ENCODE measurements around the gene RP9. TPM values are rescaled to one million over a fixed set of nuclear protein-coding genes. Genes with fewer than 3 reads are reported as not detected.

Gene RP9
- total and polyA plus RNA-seq, 2 of the 13 experiments (the other 11 are each of a cell fraction or from before 2014, with no cell fraction given): 14.2 to 18.6 TPM

DNA sequence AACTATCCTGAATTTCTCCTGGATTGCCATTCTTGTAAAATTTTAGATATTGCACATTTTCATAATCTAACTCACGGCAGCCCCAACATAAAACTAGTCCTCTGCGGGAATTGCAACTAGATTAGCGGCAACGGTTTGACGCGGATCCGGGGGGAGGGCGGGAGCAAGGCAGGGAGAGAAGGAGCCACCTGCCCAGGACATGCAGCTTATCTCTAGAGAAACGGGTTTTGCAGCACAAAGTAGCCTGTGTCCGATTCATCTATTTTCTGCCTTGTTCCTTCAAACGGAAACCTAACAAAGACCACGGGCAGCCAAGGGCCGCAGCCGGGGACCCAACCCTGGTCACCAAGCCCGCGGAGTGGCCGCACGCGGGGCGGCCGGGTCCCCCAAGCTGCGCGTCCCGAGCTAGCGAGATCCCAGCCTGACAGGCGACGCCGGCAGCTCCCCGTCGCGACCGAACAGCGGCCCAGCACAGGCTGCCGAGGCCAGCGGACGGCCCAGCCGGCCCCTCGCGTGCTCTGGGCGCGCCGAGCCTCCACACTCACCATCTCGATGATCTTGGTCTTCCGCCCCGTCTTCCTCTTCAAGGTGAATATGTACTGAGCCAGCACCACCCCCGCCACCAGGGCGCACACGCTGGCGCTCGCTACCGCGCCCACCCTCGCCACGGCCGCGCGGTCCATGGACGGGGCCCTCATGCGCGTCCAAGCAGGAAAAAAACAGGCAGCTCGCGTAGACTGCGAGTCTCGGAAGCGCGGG lies 47.0 kb downstream of the RP9 start, which contains the start of gene NT5C3A (continued):
- TF ChIP-seq MYC (CRISPR knock-in tag; IDR thresholded peaks at IDR 0.05; ENCODE audit: borderline replicate concordance) (peak; percentile 90), SAFB2 (CRISPR knock-in tag; IDR thresholded peaks at IDR 0.05; ENCODE audit: borderline replicate concordance, low read depth) (peak; percentile 58), KLF15 (CRISPR knock-in tag; IDR thresholded peaks at IDR 0.05; ENCODE audit: borderline replicate concordance) (no peak), ZNF280D (CRISPR knock-in tag; IDR thresholded peaks at IDR 0.05) (no peak), HNF1A (IDR thresholded peaks at IDR 0.05; ENCODE audit: low read depth) (no peak), HNF1A (CRISPR knock-in tag; IDR thresholded peaks at IDR 0.05; ENCODE audit: borderline replicate concordance) (no peak; the same call in 1 of the 2 replicates), HNRNPL (IDR thresholded peaks at IDR 0.05; ENCODE audit: low read depth, low read length) (no peak), SPEN (CRISPR knock-in tag; IDR thresholded peaks at IDR 0.05; ENCODE audit: low read depth) (no peak), CENPT (CRISPR knock-in tag; IDR thresholded peaks at IDR 0.05; ENCODE audit: low read depth) (no peak), ZNF572 (CRISPR knock-in tag; IDR thresholded peaks at IDR 0.05) (no peak), ZNF335 (CRISPR knock-in tag; IDR thresholded peaks at IDR 0.05) (no peak), PAF1 (CRISPR knock-in tag; IDR thresholded peaks at IDR 0.05) (no peak), ZIK1 (CRISPR knock-in tag; IDR thresholded peaks at IDR 0.05; ENCODE audit: borderline replicate concordance, low read depth) (no peak)
- TF ChIP-seq, protein P1, sequence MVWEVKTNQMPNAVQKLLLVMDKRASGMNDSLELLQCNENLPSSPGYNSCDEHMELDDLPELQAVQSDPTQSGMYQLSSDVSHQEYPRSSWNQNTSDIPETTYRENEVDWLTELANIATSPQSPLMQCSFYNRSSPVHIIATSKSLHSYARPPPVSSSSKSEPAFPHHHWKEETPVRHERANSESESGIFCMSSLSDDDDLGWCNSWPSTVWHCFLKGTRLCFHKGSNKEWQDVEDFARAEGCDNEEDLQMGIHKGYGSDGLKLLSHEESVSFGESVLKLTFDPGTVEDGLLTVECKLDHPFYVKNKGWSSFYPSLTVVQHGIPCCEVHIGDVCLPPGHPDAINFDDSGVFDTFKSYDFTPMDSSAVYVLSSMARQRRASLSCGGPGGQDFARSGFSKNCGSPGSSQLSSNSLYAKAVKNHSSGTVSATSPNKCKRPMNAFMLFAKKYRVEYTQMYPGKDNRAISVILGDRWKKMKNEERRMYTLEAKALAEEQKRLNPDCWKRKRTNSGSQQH (CRISPR knock-in tag; IDR thresholded peaks at IDR 0.05; ENCODE audit: low read depth): 0 out of 2 replicates have a peak, but pooled peaks have one; percentile 75
- TF ChIP-seq, protein P2, sequence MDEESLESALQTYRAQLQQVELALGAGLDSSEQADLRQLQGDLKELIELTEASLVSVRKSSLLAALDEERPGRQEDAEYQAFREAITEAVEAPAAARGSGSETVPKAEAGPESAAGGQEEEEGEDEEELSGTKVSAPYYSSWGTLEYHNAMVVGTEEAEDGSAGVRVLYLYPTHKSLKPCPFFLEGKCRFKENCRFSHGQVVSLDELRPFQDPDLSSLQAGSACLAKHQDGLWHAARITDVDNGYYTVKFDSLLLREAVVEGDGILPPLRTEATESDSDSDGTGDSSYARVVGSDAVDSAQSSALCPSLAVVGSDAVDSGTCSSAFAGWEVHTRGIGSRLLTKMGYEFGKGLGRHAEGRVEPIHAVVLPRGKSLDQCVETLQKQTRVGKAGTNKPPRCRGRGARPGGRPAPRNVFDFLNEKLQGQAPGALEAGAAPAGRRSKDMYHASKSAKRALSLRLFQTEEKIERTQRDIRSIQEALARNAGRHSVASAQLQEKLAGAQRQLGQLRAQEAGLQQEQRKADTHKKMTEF (CRISPR knock-in tag; IDR thresholded peaks at IDR 0.05): peak; percentile 46; the same call in 1 of the 2 replicates
- TF ChIP-seq, protein P3, sequence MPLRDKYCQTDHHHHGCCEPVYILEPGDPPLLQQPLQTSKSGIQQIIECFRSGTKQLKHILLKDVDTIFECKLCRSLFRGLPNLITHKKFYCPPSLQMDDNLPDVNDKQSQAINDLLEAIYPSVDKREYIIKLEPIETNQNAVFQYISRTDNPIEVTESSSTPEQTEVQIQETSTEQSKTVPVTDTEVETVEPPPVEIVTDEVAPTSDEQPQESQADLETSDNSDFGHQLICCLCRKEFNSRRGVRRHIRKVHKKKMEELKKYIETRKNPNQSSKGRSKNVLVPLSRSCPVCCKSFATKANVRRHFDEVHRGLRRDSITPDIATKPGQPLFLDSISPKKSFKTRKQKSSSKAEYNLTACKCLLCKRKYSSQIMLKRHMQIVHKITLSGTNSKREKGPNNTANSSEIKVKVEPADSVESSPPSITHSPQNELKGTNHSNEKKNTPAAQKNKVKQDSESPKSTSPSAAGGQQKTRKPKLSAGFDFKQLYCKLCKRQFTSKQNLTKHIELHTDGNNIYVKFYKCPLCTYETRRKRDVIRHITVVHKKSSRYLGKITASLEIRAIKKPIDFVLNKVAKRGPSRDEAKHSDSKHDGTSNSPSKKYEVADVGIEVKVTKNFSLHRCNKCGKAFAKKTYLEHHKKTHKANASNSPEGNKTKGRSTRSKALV (CRISPR knock-in tag; IDR thresholded peaks at IDR 0.05): 0 out of 2 replicates have a peak, but pooled peaks have one; percentile 55
